Testis (tissue), 3 donors: ENCODE results near the gene C11orf98. TPM values are rescaled to one million over a fixed set of nuclear protein-coding genes. Genes with fewer than 3 reads are reported as not detected.
"Not testable (repeated sequence)": the region's sequence is repeated elsewhere in the genome, so short reads cannot be mapped to it uniquely, and the experiment has no call there.

Experiments
- DNase-seq: peaks from one replicate; pipeline ENCODE4 v3.0.0-alpha.2; 2019
- H3K27ac ChIP-seq, 2 donors: fragments of 200-600 bp; sonication (generic); one replicate each; pipeline ENCODE4 v1.5.1; 2019
- H3K27me3 ChIP-seq: fragments of 200-600 bp; sonication (generic); one replicate; pipeline ENCODE4 v1.5.1; 2019
- H3K36me3 ChIP-seq: fragments of 200-600 bp; sonication (generic); one replicate; pipeline ENCODE4 v1.5.1; 2017; ENCODE audit warnings: low read depth; ENCODE audit errors: missing control alignments
- H3K4me1 ChIP-seq: fragments of 200-600 bp; sonication (generic); one replicate; pipeline ENCODE4 v1.5.1; 2019
- H3K4me3 ChIP-seq, 2 donors: fragments of 200-600 bp; sonication (generic); one replicate each; pipeline ENCODE4 v1.5.1; 2017 to 2019
- H3K9me3 ChIP-seq: fragments of 200-600 bp; sonication (generic); one replicate; pipeline ENCODE4 v1.5.1; 2017
- POLR2A ChIP-seq: fragments of 450-650 bp; IDR thresholded peaks from one replicate; pipeline ENCODE4 v1.6.1; 2017; ENCODE audit warnings: antibody characterized with exemption, mild to moderate bottlenecking, moderate library complexity
- WGBS, 2 donors: methylation state at CpG; one replicate each; pipeline ENCODE4 v1.1.5; 2018; 5-methylcytosine and 5-hydroxymethylcytosine counted together
- intact Hi-C: fragments of 100-400 bp; cut with DNase I; formaldehyde crosslinking; loops from one replicate; pipeline ENCODE4 v1.15.1; 2023; ENCODE audit warnings: low total_unique reads
- polyA plus RNA-seq: library from polyadenylated mRNA; stranded (reverse); fragments of 350-450 nt; fragmentation: Illumina TruSeq; extraction: RNeasy Lipid Tissue Mini Kit (QIAGEN cat#74804); gene quantifications from one replicate; pipeline ENCODE4 v1.2.3, GENCODE V29; 2014; ENCODE audit warnings: low read depth, low replicate concordance; ENCODE audit not compliant: insufficient read depth
- total RNA-seq, 2 donors: library from RNA; depleted of rRNA; stranded (reverse); fragments of >200 nt; gene quantifications; one replicate each; pipeline ENCODE4 v1.2.3, GENCODE V29; 2016
- TF ChIP-seq, protein P1 (sequence below), 3 experiments: fragments of 450-650 bp in 2 of 3; fragments of 200-600 bp in 1 of 3; sonication (generic) in 1 of 3; IDR thresholded peaks; one replicate each; pipeline ENCODE4 v1.5.1; 2016 to 2019; ENCODE audit warnings: antibody characterized with exemption in 3 of 3, mild to moderate bottlenecking in 2 of 3, moderate library complexity in 1 of 3

The C11orf98 gene
- total and polyA plus RNA-seq, 3 donors from 2014 or later, result 39.3 to 100 (median 62.8) TPM

DNA sequence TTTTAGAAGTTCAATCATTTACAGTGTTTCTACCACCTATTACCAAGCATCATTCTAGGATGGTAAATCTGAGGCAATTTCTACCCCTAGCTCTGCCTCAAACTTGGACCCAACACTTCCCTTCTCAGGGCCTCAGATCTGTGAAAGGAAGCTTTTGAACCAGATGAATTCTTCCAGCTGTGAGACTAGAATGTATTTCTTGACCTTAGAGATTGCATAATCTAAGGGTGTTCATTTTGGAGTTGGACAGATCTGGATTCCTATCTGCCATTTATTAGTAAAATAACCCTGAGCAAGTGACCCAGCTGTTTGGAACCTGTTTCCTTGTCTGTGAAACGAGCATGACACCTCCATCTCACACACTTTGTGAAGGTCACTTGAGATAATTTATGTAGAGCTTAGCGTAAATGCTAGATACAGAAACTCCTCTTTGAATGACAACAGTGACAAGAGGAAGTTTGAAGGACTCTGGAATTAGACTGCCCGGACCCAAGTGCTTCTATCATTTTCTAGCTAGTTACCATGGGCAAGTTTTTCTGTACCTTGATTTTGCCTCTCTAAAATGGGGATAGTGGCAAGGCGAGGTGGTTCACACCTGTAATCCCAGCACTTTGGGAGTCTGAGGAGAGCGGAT, 8.1 kb downstream of the C11orf98 start:
- no peaks in the 10 kb centered on the region for H3K27me3 ChIP-seq
- TF ChIP-seq, protein P1, sequence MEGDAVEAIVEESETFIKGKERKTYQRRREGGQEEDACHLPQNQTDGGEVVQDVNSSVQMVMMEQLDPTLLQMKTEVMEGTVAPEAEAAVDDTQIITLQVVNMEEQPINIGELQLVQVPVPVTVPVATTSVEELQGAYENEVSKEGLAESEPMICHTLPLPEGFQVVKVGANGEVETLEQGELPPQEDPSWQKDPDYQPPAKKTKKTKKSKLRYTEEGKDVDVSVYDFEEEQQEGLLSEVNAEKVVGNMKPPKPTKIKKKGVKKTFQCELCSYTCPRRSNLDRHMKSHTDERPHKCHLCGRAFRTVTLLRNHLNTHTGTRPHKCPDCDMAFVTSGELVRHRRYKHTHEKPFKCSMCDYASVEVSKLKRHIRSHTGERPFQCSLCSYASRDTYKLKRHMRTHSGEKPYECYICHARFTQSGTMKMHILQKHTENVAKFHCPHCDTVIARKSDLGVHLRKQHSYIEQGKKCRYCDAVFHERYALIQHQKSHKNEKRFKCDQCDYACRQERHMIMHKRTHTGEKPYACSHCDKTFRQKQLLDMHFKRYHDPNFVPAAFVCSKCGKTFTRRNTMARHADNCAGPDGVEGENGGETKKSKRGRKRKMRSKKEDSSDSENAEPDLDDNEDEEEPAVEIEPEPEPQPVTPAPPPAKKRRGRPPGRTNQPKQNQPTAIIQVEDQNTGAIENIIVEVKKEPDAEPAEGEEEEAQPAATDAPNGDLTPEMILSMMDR (IDR thresholded peaks at IDR 0.05), result no peak
- TF ChIP-seq POLR2A, result no peak
- DNase-seq, result no peak
- no peaks in the 10 kb centered on the region for H3K9me3 ChIP-seq
- no peak overlapping the region for H3K4me3 ChIP-seq
- H3K36me3 ChIP-seq, result no peaks in the 10 kb centered on the region
- H3K27ac ChIP-seq, result no peak overlapping the region
- WGBS, 2 donors, result 52 to 63% methylated on average over 5 of the region's 5 CpGs
- H3K4me1 ChIP-seq, result peaks cover 6% of the 10 kb centered on the region
- intact Hi-C loops, result no loop called here

DNA sequence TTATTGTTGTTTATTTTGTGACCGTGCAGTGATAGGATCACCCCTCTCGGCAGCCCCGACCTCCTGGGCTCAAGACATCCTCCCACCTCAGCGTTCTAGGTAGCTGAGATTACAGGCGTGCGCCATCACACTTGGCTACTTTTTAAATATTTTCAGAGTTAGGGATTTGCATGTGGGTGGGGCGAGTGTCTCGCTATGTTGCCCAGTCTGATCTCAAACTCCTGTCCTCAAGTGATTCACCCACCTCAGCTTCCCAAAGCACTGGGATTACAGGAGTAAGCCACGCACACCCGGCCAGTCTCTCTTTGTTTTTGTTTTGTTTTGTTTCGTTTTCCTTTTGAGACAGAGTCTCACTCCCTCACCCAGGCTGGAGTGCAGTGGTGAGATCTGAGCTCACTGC, 10.7 kb downstream of the C11orf98 start:
- no peaks in the 10 kb centered on the region for H3K27me3 ChIP-seq
- intact Hi-C loops, result no loop called here
- 65 to 70% methylated on average over 11 of the region's 11 CpGs for WGBS, 2 donors
- H3K4me3 ChIP-seq, result no peak overlapping the region
- H3K4me1 ChIP-seq, result peaks cover 12% of the 10 kb centered on the region
- TF ChIP-seq, protein P1 (IDR thresholded peaks at IDR 0.05), result no peak
- TF ChIP-seq POLR2A, result no peak
- H3K9me3 ChIP-seq, result no peaks in the 10 kb centered on the region
- no peak for DNase-seq
- H3K36me3 ChIP-seq, result no peaks in the 10 kb centered on the region
- no peak overlapping the region for H3K27ac ChIP-seq

- intact Hi-C loops, result no loop called here
Observed at GRCh38 chr11:62652161-62653006, 12.6 kb downstream of the C11orf98 start.

GRCh38 chr11:62650283-62650682, 14.7 kb downstream of the C11orf98 start:
- 91 to 94% methylated on average over 12 of the region's 12 CpGs for WGBS, 2 donors
- intact Hi-C loops, result not testable (repeated sequence)

More at GRCh38 chr11:62652161-62653006, 12.6 kb downstream of the C11orf98 start:
- TF ChIP-seq, protein P1 (IDR thresholded peaks at IDR 0.05), result no peak
- TF ChIP-seq POLR2A, result no peak
- H3K36me3 ChIP-seq, result no peaks in the 10 kb centered on the region
- 36 to 38% methylated on average over 15 to 16 of the region's 16 CpGs for WGBS, 2 donors
- H3K9me3 ChIP-seq, result no peaks in the 10 kb centered on the region
- peak overlapping the region; percentile 60 to 92 for H3K27ac ChIP-seq
- H3K27me3 ChIP-seq, result no peaks in the 10 kb centered on the region
- H3K4me3 ChIP-seq, result peak overlapping the region; percentile 78 to 87
- no peak for DNase-seq
- peaks cover 12% of the 10 kb centered on the region for H3K4me1 ChIP-seq

DNA sequence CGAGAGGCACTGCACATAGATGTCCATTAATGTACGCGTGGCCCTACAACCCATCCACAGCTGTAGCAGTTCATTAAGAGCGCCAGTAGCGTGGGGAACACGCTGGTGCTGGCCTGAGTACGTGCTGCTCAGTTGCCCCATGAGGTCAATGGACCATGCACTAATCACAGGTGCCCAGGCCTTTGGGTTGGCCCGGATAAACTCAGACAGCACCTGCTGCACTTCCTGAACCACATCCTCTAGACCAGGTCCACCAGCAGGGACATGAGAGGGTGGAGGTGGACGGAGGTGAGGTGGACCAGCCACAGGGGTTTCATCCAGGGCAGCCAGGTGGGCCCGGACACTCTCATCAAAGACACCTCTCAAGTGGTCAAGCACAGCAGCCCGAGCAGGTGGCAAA, 15.5 kb downstream of the C11orf98 start:
- intact Hi-C loops, result no loop called here
- TF ChIP-seq POLR2A, result no peak
- TF ChIP-seq, protein P1 (IDR thresholded peaks at IDR 0.05), result no peak
- no peak for DNase-seq
- Histone ChIP-seq H3K4me1 (peaks cover 24% of the 10 kb centered on the region), H3K9me3 (no peaks in the 10 kb centered on the region), H3K27me3 (no peaks in the 10 kb centered on the region), H3K27ac (no peak overlapping the region), H3K4me3 (no peak overlapping the region), H3K36me3 (no peaks in the 10 kb centered on the region)
- 88 to 100% methylated on average over 1 to 11 of the region's 11 CpGs for WGBS, 2 donors

More at GRCh38 chr11:62650283-62650682, 14.7 kb downstream of the C11orf98 start:
- not testable (repeated sequence) for H3K27me3 ChIP-seq, H3K27ac ChIP-seq, DNase-seq, H3K9me3 ChIP-seq, H3K36me3 ChIP-seq, H3K4me3 ChIP-seq
- H3K4me1 ChIP-seq, result peaks cover 17% of the 10 kb centered on the region
